PC-3 (cell line): ENCODE results near the gene DDX3X.

ENCODE experiments used
- CTCF ChIP-seq: fragments of 300-600 bp; sonication (generic); conservative IDR thresholded peaks from 2 replicates; pipeline ENCODE4 v1.5.1; 2017; ENCODE audit warnings: antibody characterized with exemption, low read depth, mild to moderate bottlenecking, low read length
- EZH2phosphoT487 ChIP-seq: fragments of 300-600 bp; sonication (generic); IDR thresholded peaks from 2 replicates; pipeline ENCODE4 v1.6.1; 2018; ENCODE audit warnings: mild to moderate bottlenecking, antibody characterized with exemption, low read length, borderline replicate concordance

GRCh38 chrX:41322821-41323603 lies 10.9 kb upstream of the DDX3X start:
- TF ChIP-seq EZH2phosphoT487 = no peak
- no peak for TF ChIP-seq CTCF
